ENCODE data around the gene MFAP5.
A peak's percentile ranks its signal among the peaks of the same experiment; 100 is the strongest.

DNA sequence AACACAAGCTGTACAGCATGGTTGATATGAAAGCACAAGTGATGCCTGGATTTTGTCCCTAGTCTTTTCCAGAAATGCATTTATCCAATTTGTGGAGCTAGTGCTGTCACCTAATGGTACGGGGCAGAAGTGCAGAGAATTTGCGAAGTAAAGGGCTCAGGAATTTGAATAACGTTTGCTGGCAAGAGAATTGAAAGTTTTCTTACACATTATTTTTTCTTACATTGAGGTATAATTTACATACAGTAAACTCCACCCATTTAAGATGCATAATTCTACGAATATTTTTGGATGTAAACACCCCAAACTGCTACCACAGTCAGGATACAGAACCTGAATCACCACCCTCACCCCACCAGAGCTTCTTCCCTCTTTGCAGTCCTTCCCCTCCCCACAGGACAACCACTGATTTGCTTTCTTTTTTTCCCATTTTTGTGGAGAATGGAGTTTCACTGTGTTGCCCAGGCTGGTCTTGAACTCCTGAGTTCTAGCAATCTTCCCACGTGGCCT lies 53.5 kb downstream of the MFAP5 start:
- TF ChIP-seq, protein P1, sequence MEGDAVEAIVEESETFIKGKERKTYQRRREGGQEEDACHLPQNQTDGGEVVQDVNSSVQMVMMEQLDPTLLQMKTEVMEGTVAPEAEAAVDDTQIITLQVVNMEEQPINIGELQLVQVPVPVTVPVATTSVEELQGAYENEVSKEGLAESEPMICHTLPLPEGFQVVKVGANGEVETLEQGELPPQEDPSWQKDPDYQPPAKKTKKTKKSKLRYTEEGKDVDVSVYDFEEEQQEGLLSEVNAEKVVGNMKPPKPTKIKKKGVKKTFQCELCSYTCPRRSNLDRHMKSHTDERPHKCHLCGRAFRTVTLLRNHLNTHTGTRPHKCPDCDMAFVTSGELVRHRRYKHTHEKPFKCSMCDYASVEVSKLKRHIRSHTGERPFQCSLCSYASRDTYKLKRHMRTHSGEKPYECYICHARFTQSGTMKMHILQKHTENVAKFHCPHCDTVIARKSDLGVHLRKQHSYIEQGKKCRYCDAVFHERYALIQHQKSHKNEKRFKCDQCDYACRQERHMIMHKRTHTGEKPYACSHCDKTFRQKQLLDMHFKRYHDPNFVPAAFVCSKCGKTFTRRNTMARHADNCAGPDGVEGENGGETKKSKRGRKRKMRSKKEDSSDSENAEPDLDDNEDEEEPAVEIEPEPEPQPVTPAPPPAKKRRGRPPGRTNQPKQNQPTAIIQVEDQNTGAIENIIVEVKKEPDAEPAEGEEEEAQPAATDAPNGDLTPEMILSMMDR (IDR thresholded peaks at IDR 0.05) = peak; percentile 29 to 52 (median 41)
- TF ChIP-seq POLR2A (IDR thresholded peaks at IDR 0.05) (no peak), EP300 (IDR thresholded peaks at IDR 0.05; ENCODE audit: low read depth) (no peak), POLR2AphosphoS5 (IDR thresholded peaks at IDR 0.05) (no peak)

Measured in transverse colon (tissue), 4 donors.